Kasumi-1 (cell line): ENCODE data around the gene RNF167.

Experiments
- DNase-seq, 2 experiments: peaks; one replicate each; lab custom pipeline; 2025; lab: John Stamatoyannopoulos, UW

RNF167 gene

DNA sequence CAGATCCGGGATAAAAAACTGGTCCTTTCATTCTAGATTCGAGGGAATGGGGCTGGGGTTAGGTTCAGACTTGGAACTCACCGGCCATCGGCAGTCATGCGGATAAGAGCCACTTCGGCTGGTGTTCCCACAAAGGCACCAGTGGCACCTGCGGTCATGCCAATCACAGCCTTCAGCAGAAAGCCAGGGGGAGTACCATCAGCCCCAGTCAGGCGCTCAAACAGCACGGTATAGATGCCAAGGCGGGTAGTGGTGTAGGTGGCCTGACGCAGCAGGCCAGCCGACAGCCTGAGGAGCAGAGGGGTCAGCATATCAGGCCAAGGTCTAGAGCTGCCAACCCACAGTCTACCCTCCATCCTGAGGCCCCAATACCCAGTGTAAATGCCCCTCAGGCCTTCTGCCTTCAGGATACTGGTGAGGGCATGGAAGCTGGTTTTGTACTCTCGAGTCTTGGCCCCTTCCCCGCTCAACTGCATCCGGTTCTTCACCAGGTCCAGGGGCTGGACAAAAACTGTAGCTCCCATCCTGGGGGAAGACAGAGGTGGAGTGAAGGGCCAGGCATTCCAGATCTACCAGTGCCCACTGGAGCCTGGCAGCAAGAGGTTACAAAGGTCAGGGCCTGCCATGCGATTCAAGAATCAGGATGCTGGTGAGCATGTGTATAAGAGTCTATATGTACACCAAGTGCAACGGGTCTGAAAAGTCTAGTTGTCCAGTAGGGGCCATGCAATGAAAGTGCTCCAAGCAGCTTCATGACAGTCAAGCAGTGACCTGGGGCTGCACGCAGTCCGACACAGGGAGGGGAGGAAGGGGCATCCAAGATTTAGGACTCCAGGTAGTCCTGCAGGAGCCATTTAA, 1.2 kb upstream of the RNF167 start:
- no peak for DNase-seq

DNA sequence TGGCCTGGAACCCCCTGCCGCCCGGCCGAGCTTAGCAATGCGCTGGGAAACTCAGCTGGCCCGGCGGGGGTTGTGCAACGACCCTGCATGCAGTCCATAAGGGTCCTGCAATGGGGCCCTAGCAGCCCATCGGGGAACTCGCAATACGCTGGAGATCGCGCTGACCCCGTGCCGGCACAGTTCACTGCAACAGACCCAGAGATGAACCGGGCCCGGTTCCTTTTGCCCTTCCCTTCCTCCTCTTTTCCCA, 597 bp upstream of the RNF167 start:
- no peak for DNase-seq

DNA sequence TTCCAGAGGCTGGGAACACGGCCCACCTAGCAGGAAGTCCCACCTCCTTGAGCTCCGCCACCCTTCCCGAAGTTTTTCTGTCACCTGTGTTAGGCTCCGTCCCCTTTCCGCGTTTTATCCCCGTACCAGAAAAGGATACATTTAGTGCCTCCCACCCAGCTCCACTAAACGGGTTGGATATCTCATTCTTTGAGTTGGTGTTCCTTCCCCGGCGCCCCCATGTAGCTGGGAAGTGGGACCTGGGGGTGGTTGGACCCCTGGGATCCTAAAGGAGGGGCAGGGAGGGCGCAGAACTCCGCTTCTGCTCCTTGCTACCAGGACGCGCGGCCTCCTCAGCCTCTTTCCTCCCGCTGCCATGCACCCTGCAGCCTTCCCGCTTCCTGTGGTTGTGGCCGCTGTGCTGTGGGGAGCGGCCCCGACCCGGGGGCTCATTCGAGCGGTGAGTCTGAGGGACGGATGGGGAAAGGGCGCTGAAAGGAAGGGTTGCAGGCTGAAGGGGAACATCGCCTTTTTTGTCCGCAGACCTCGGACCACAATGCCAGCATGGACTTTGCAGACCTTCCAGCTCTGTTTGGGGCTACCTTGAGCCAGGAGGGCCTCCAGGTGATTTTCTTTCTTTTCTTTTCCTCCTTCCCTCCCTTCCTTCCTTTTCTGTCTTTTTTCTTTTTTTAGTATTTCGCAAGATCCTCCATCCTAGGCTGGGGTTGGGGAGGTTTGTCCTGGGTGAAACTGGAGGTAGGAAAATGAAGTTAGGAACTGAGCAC, 669 bp downstream of the RNF167 start:
- DNase-seq, result peak in 1 of 2 experiments; percentile 59

DNA sequence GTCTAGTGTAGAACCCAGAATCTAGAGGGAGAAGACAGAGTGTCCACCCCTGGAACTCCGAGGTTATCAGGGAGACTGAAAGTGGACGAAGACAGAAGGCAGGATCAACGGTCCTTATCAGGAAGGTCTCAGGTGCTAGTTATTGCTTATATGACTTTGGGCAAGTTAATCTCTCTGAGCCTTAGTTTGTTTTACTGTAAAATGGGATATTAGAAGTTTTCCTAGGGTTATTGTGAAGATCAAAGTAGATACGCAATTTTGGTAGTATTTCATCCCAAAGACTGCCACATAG, 1.2 kb downstream of the RNF167 start:
- no peak for DNase-seq

DNA sequence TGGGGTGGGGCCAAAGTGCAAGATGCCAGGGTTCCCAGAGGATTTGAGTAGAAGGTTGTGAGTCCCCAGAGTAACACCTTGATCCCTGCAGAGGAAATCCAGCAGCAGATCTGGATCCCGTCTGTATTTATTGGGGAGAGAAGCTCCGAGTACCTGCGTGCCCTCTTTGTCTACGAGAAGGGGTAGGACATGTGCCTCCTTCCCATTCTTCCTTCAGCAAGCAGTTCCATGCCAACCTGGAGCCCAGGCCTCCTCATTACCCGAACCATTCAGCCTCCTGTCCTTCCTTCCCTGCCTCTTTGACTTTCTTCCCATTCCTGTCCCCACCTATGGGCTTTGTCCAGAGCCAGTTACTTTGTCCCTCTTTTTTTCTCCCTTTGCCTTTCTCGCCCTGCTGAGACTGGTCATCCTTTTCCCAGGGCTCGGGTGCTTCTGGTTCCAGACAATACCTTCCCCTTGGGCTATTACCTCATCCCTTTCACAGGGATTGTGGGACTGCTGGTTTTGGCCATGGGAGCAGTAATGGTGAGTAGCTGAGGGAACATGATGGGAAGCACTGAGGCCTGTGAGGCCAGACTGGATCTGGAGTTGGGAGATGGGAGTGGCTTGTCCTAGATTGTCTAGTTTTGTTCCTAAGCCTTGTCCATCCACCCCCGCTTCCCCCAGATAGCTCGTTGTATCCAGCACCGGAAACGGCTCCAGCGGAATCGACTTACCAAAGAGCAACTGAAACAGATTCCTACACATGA, 2.9 kb downstream of the RNF167 start:
- no peak for DNase-seq

DNA sequence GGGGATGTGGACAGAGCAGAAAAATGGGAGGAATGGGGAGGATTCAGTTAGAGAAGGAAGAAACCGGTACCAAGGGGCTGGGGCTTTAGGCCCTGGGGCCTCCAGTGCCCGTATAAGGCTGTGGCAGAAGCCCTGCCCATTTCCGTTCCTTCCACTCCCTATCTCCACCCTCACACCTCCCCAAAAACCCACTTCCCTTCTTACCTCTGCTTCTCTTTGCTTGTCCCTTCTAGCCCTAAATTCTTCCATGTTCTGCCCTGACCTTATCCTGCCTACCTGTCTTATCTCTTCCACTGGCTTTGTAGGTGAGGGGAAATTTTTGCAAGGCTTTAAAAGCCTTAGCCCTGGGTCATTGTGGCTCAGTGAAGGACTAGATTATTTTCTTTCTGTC, 4.1 kb downstream of the RNF167 start:
- DNase-seq, result peak; percentile 58 to 67

DNA sequence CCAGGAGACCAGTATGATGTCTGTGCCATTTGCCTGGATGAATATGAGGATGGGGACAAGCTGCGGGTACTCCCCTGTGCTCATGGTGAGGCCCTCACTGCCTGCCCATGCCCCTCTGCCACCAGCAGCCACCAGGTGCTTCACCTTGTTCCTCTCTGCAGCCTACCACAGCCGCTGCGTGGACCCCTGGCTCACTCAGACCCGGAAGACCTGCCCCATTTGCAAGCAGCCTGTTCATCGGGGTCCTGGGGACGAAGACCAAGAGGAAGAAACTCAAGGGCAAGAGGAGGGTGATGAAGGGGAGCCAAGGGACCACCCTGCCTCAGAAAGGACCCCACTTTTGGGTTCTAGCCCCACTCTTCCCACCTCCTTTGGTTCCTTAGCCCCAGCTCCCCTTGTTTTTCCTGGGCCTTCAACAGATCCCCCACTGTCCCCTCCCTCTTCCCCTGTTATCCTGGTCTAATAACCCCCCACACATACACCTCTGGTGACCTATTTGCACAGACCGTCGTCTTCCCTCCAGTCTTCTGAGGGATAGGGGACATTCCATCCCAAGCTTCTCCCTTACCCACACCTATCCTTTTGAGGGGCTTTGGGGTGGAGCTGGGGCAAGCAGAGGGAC, 4.6 kb downstream of the RNF167 start:
- DNase-seq, result no peak

DNA sequence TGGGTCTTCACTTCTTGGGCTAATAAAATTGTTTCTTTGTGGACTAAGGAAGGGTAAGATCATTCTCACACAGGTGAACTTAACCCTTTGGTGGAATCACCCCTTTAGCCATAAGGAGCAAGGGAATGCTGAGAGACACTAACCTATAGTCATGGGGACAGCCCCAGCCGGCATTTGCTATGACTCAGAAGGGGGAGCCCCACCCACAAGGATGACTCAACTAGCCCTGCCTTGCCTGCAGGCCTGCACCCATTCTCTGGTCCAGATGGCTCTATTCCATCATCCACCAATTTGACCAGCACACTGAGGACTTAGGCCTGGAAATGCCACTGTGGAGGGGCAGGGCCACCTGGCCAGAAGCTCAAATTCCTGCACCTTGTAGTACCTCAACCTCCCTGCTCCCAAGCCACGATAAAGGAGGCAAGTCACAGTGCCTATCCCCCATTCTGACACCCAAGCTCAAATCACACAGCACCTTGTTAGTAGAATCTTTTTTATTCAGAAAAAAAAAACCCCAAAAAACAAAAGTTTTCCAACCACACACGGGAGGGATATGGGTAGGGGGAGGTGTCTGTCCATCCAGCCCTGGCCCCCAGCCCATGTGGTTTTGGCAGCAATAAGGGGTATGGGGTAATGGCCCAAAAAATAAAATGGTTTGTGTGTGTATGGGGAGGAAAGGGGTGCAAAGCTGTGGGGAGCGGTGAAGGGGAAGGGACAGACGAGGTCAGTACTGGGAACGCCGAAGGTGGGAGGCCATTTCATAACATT, 5.3 kb downstream of the RNF167 start:
- DNase-seq, result peak; percentile 16 to 37

DNA sequence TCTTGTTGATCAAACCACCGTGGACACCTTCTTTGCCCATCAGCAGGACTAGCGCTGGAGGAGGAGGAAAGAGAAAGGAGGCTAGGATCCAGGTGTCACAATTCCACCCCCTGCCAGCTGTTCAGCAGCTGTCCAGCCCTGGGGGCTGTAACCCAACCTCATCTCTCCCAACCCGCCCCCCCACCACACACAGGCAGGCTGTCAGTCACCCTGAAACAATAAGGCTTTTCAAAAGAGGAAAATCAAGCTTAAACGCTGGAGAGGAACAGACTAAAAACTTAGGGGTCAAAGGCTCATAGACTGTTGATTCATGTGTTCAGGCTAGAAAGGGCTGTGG, 5.8 kb downstream of the RNF167 start:
- DNase-seq, result no peak

DNA sequence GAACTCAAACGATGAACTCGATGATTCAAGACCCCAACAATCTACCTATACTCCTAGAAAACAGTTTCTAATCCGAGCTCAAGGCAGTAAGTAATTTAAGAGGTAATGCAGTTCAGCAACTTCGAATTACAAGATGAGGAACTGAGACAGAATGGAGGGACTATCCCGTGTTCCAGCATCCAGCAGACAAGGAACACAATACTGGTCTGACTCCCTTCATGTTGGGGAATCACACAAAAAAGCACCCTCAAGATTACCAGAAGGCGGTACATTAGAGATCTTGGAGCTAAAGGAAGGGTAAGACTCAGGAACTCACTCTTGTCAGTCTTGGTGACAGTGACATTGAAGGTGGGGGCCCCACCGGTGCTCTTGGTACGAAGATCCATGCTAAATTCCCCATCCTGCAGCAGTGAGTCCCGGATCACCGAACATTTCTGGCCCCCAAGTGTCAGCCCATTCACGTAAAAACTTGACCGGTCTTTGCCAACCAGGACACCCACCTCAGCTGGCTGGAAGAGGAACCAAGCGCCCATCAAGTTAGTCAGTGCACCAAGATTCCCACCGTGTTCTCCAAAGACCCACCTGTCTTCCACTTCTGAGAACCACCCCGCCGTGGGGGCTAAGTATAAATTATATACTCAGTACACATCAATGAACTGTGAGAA, 6.4 kb downstream of the RNF167 start:
- DNase-seq, result no peak

DNA sequence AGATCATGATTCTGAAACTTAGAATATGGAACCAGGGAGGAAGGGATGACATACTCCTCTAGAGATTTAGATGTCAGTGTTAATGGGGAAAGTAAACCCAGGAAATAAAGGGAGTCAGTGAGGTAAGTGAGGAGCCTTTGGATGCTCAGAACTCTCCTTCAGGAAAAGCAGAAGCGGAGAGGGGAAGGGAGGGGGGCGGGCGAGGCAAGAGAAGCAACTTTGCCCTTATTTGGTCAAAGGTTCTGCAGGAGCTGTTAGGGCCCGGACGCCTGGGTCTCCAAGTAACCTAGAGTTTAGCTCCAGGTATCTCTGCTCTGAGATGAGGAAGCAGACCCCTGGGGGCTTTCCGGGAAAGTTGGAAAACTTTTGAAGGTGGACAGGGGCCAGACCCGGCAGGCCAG, 6.9 kb downstream of the RNF167 start:
- peak; percentile 12 to 23 for DNase-seq

DNA sequence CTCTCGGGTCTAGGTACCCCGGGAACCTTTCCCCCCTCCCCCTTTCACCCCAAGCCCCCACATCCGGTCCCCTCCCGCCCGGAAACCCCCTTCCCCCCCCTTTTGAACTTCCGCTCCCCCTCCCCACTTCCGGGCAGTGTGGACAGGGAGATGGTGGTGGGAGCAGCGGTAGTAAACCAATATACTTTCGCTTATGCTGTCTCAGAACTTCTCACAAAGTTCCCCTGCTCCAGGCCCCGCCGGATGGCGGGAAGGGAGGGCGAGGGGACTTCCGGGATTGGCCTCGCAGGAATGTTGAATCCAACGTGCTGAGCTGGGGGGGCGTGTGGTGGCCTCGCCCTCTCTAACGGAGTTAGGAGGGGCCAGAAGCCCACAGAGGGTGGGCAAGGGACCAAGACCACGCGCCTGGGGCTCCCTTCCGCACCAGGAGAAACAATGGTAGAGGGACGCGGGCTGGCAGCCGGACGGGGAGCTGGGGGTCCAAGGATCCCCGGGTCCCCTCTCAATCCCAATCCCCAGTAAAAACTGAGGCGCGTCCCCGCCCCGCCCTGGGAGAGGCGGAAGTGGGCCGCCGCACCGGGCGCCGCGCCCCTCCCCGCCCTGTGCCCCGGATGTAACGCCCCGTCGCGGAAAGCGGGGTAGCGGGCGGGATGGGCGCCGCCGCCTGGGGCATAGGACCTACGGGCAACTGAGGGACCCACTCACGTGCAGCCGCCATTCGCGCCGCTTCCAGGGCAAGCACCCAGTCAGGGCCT, 7.5 kb downstream of the RNF167 start:
- DNase-seq, result peak in 1 of 2 experiments; percentile 23

DNA sequence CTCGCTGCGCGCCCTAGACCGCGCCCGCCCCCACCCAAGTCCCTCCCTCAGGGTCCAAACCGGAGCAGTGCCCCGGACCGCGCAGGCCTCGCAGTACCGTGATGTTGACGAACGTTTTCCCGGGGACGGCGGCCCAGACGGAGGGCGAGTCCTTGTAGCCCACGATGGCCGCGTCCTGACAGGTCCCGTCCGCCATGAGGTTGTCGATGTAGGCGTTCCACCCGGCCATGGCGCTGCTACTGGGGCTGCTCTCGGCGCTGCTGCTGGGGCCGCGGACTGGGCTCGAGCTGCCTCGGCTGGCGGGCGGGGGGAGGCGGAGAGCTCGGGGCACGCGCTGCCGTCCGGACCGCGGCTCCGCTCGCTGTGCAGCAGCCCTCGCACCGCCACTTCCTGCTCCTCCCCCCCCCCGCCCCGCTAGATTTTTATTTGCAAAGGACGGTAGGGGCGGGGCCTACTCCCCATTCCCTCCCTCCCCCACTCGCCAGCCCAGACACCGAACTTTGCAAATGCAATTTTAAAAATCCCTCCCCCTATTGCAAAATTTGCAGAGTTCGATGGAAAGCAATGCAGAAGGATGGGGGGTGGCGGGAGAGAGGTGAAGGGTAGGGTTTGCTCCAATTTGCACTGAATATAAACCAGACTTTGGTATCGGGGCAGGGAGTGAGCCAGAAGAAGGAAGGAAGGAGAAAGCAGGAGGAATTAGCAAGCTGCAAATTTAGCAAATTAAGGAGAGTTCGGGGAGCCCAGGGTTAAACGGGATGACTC, 8.3 kb downstream of the RNF167 start, which contains the start of gene PFN1:
TSS of gene PFN1 (minus strand) at position 365 of the 765 bp plus-strand sequence. CDS start at position 229, 136 bp downstream.
- peak; percentile 75 to 76 for DNase-seq

DNA sequence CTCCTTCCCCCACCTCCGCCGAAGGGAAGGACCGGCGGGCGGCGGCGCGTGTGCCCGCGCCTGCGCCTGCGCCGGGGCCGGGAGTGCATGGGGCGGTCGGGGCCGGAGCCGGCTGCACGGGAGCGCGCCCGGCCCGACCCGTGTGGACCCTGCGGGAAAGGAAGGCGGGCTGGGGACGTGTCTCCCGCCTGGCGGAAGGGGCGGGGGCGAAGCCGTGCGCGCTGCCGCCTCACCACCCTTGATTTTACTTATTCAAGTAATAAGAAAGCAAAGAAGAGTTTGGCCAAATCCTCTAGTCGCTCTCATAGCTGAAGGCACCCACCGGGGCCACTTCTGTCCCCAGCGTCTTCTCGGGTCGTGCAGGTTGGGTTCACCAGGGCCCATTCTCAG, 8.9 kb downstream of the RNF167 start:
- peak; percentile 53 to 54 for DNase-seq

DNA sequence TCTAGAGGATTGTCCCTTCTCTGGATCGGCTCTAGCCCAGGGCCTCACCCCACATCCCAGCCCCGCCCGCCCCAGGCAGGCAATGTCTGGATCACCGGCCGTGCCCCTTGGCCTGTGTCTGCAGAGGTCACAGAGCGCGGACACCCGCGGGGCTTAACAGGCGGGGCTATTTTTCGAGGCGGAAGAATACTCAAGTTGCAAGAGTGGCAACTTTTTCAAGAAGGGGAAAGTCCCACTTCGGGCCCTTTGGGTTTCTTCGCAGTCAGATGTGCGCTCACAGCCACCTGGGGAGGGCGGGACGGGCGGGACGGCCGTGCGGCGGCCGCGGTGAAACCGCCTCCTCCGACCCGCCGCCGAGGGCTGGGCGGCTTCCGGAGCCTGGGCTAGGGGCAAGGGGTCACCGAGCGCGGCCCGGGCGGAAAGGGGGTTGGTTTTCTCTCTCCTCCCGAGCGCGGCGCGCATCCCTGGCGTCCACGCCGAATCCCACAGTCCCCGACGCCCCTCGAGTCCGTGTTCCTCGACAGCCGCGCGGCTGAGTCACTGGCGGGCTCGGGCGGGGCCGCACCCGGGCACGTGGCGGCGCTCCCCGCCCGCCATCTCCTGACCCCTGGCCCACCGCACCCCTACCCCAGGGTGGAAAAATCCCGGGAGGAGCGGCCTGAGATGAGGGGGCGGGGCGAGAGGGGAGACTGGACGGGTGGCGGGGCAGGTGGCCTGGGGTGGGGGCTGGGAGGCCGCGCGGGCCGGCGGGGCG, 9.4 kb downstream of the RNF167 start:
- DNase-seq, result peak; percentile 23 to 31

DNA sequence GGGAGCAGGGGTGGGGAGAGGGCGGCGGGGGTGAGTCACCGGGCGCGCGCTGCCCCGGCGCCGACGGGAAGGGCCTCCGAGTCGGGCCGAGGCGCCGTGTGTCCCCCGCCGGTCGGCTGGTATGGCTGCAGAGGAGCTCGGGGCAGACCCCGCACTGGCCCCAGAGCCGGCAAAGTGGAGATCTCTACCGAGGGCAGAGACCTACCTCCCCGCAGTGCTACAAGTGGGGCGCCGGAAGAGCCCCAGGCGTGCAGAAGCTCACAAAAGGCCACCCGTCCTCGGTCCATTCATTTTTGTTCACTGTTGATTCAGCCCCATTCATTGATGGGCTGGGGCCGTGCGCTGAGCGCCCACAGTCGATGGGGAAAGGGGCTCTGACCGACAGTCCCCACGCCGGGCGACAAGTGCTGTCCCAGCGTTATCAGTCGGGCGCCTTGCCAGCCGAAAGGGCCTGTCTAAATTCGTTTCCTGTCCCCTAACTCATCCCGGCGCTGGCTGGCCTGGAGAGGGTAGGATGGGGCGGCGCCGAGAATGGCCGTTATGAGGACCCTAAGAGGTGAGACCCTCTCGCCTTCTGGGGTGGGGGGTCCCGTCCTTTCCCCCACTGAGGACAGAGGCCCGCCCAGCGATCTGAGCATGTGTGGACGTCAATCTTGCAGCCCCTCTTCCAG, 10.1 kb downstream of the RNF167 start:
- DNase-seq, result peak in 1 of 2 experiments; percentile 10

DNA sequence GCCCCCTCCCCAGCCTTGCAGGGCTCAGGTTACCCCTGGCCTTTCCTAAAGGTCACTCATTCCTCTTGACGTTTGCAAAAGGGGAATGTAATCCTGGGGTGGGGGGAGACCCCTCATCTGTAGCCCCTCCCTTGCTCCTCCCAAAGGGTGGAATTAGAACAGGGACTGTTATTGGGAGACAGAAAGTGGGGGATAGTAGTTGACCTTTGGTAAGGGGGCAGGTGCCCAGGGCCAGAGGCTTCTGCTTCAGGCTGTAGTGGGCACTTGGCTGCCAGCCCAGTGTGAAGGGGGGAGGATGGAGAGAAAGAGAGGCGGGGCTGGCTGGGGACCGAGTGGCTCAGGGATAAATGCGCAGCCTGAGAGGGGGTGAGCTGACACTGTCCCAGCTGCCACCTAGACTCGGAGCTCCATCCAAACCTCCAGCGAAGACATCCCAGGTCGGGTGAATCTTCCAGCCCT, 10.7 kb downstream of the RNF167 start, which contains the start of gene ENO3:
TSS of gene ENO3 (plus strand) at position 374 of the 459 bp plus-strand sequence. CDS start 711 bp downstream, outside the sequence.
- no peak for DNase-seq

DNA sequence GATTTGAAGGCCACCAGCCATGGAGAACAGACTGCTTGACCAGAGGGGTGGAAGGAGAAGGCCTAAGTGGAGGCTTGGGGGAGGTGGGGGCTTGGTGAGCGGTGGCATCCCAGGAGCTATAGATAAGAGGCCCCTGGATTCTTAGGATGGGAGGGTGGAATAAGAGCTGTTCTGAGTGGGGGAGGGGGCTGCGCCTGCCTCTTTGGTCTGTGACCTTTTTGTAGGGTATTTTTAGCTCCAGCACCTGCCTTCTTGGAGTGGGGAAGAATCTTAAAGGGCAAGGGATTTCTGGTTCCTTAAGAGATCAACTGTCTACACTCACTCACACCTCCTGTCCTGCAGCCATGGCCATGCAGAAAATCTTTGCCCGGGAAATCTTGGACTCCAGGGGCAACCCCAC, 11.4 kb downstream of the RNF167 start:
- no peak for DNase-seq
